GM19463 (cell line): ENCODE results near the gene TOM1L2.

Experiments used
- ATAC-seq: cut with Tn5 transposase; IDR thresholded peaks from one replicate; pipeline ENCODE4 v1.9.1; 2021; ENCODE audit warnings: mild to moderate bottlenecking, moderate library complexity; ENCODE audit not compliant: unreplicated experiment

Gene TOM1L2

GRCh38 chr17:17837966-17838962, 133.9 kb downstream of the TOM1L2 start:
- no peak for ATAC-seq

- no peak for ATAC-seq
These were observed 134.8 kb downstream of the TOM1L2 start for GRCh38 chr17:17837380-17837821.

DNA sequence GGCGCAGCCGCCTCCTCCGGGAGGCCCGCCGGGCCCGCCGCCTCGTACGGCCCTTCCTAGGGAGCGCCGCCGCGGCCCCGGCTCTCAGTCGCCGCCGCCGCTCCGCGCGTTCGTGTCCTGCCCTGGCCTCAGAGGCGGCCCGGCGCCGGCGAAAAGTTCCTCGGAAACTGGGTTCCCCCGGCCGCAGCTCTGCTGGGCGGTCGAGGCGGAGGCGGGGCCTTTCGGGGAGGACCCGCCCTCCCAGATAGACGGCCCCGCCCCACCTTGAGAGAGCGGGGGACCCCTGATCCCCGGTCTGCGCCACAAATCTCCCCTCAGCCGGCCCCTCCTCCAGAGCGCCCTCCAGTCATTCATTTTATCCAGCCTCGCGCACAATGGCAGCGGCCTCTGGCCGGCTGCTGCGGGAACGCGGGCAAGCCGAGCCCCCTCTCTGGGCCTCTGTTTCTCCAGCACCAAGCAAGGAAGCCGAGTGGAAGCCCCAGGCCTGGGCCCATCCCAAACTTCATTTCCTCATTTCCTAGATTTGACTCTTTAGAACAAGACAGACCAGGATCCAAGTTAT, 135.3 kb downstream of the TOM1L2 start, which contains the start of gene SREBF1:
SREBF1 (minus strand) TSS at position 169 of the 562 bp plus-strand sequence. CDS start 169 bp downstream, outside the sequence.
- ATAC-seq, result peak; percentile 30

DNA sequence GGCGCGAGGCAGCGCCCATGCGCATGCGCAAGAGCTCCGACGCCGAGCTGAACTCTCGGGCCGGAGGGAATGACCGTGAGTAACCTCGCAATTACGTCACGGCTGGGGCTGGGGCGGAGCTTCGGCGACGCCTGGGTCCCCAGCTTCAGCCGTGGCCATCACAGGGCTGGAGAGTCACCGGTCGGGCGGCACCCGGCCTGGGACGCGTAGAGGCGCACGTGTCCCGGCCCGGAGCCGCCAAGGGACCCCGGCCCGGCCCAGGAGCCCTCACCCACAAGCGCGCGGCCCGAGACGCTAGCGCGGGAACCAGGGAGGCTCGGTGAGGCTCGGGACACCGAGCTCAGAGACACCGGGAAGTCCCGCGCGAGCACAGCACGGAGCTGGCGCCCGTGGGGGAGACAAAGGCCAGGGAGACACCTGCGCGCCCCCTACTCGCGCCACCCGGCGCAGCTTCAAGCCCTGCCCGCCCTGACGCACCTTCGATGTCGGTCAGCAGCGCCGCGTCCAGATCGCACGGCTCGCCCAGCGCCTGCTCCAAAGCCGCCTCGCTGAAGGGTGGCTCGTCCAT, 135.9 kb downstream of the TOM1L2 start:
- ATAC-seq, result peak; percentile 57

DNA sequence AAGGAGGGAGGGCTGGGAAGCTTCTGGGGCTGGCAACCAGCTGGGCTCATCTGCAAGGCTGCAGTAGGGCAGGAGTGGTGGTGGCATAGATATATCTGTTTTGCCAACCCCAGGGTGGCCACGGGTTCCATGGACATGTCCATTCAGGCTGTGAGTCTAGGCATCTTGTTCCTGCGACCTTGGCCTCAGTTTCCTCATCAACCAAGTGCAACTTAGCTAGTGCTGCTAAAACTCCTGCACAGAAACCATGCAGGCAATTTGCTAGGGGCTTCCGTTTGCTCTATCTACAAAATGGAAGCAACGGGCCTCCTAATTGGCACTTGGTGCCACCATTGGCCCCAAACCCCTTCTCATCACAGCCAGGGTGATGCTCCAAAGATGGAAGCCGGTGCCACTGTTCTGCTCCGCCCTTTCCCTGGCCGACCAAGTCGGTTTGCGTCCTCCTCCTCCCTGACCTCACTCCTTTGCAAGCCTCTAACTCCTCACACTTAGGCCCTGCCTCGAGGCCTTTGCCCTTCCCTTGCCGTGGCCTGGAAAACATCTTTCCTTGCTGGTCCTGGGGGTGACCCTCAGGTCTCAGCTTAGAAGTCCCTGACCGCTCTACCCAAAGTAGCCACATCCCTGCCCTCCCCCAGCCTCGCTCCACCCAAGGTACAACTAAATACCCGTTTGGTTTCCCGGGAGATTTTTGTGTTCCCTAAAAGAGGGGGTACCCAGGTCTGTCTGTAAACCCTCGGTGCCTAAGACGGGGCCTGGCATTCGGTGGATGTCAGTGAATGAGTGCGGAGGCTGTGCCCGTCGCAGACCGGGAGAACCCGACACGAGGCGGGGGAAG, 136.6 kb downstream of the TOM1L2 start:
- ATAC-seq, result no peak

- ATAC-seq, result no peak
These were observed 137.2 kb downstream of the TOM1L2 start for GRCh38 chr17:17834974-17835373.

- no peak for ATAC-seq
These were observed 138.4 kb downstream of the TOM1L2 start for GRCh38 chr17:17833658-17834357.

DNA sequence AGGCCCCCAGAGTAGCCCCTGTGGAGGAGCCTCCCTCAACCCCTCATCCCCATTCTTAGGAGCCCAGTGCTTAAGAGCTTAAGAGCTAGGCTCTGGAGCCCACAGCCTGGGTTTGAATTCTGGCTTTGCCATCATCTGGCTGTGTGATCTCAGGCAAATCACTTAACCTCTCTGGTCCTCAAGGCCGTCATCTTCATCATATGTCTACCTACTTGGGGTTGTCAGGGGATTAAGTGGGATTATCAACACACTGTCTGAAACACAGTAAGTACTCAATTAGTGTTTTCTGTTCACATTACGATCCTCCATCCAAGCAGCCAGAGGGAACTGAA, 140.2 kb downstream of the TOM1L2 start:
- no peak for ATAC-seq

DNA sequence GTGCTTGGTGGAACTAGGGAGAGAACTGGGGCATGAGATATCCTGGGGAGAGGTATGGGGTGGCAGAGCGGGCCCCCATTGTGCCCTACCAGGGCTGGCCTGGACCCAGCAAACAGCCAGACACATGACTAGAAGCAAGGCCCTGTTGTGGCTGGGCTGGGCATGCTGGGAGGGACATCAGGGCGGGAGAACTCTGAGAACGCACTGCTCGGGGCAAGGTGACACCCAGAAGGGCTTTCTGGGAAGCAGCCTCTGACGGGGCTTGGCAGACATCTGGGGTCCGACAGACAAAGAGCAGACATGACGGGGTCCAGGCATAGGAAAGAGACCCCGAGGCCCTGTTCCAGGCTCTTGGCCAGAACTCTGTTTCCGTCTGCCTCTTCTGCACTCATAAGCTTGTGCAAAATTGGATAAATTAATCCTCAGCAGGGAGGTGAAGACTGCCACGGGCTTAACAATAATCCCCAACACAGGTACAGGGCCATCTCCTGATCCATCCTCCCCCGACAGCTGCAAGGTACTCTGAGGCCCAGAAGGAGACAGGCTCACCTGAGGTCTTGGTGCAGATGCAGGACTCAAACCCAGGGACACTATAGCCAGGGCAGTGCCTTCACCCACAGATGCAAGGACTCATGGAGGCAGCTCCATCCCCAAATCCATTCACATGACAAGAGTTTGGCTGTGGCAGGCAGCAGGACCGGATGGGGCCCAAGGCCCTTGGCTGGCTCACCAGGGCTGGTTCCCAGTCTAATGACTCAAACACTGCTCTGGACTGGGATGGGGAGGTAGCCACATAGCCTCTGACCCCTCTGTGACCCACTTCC, 140.8 kb downstream of the TOM1L2 start:
- ATAC-seq, result no peak

DNA sequence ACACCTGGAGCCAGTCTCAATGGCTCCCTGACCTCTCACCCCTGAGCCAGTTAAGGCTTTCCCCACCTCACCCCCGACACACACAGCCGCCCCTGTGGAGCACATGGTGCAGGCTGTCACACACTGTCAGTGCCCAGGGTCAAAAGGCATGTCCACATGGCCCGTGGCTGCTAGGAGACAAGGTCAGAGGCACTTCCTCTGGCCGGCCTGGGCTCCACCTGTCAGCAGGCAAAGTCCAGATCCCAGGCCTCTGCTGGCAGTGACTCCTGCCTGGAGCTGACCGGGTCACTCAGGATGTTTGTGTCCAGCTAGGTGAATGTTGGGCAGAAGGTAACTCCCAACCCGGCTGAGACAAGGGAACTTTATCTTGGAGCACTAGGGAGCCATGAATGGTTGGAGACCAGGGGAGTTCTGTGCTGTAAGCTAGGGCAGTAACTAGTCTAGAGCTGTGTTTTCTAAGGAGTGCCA, 141.4 kb downstream of the TOM1L2 start:
- ATAC-seq, result no peak

GRCh38 chr17:17830269-17830567, 142.0 kb downstream of the TOM1L2 start:
- ATAC-seq, result no peak

- no peak for ATAC-seq
These were observed 144.2 kb downstream of the TOM1L2 start for GRCh38 chr17:17827826-17828621.

DNA sequence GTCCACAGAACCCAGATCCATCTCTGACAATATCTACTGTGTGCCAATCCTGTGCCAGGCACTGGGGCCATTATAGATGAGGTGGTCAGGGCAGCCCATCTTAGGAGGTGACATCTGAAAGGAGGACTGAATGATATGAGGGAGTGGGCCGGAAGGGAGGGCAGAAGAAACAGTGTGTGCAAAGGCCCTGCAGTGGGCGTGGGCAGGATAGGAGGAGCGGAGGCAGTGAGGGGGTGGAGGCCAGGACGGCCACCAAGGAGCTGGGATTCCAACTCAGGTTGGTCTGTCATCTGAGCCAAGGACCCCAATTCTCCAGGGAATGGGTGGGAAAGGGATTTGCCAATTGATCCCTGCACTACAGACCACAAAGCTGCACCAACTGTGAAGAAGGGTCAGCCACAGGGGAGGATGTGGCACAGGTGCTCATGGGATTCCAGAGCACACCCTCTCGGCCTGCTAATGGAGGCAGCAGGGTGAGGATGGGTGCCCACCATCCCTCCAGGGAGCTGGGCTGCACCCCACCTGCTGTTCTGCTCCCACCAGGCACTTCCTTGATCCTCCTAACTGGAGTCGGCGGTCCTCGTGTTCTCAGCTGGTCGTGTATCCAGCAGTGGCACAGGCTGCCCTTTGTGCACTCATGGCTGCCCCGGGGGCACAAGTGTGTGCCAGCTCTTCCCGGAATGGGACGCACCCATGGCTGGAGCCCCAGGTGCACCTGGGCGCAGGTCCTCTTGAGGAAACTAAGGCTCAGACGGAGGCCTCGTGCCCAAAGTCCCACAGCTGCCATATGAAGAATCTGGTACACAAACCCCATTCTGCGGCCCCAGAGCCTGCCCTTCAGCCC, 145.0 kb downstream of the TOM1L2 start:
- no peak for ATAC-seq

DNA sequence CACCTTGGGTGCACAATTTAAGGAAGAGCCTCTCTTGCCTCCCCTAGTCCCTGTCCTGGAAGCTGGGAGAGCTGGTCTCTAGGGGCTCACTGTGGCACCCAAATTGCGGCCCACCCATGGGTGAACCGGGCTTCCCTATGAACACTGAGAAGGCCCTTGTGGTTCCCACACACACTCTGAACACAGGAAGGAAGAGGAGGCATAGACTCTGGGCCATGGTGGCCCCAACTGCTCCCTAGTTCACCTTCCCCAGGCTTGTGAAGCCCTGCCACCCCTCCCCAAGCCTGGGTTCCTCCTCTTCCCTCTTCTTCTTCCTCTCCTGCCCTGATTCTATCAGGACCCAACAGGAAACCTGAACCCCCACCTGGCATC, 145.9 kb downstream of the TOM1L2 start:
- ATAC-seq, result no peak

GRCh38 chr17:17824783-17825614, 147.2 kb downstream of the TOM1L2 start:
- ATAC-seq, result no peak

- peak; percentile 0 for ATAC-seq
These were observed 147.9 kb downstream of the TOM1L2 start for GRCh38 chr17:17824119-17824782.
